HG03175 (cell line): ENCODE measurements around the gene CDCA4.

Source experiments
- ATAC-seq: cut with Tn5 transposase; IDR thresholded peaks from one replicate; pipeline ENCODE4 v1.9.1; 2021; ENCODE audit warnings: mild to moderate bottlenecking, moderate library complexity; ENCODE audit not compliant: unreplicated experiment

The CDCA4 gene

GRCh38 chr14:104966981-104967385 lies 53.9 kb downstream of the CDCA4 start:
- no peak for ATAC-seq

- ATAC-seq: no peak
These were observed 54.5 kb downstream of the CDCA4 start for GRCh38 chr14:104966261-104966865.

DNA sequence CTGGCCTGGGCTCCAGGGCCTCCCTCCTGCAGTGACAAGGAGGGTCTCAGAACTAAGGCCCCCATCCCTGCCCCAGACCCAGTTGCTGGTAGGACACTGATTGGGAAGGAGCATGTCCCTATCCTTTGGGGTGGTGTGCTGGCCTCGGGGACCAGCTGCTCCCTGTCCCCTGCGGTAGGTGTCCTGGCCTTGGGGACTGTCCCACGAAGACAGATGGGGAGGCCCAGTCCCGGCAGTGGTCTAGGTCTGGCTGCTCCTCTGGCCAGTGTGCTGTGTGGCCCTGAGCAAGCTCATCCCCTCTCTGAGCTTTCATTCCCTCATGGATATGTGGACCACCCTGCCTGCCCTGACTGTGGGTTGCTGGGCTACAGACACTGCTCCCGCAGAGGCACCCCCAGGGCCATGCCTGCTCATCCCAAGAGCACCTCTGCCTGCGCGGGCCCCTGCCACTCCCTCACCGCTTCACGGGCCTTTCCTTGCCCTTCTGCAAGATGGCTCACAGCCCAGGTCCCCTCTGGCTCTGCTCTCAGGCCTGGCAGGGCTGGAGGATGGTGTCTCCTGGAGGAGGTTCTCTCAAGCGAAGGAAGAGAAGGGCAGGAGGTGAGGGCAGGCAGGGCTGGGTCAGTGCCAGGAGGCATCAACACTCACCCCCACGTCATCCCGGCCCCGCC lies 55.2 kb downstream of the CDCA4 start:
- no peak for ATAC-seq

DNA sequence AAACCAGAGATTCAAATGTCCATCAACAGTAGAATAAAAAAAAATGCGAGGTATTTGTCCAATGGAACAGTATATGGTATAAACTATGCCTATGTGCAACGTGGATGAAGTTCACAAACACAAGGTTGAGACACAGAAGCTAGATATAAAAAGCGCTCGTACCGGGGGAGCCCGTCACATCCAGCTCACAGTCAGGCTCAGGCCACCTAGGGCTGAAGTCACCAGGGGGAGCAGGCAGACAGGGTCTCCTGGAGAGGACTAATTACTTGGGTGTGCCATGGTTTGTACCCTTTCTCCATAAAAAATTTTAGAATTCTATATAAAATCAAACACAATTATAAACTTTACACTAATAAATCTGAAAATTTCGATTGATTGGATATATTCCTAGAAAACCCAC lies 56.3 kb downstream of the CDCA4 start:
- no peak for ATAC-seq
